Measurements from ENCODE around the gene YEATS2. TPM values are rescaled to one million over a fixed set of nuclear protein-coding genes. Genes with fewer than 3 reads are reported as not detected.
A peak's percentile ranks its signal among the peaks of the same experiment; 100 is the strongest.

The YEATS2 gene
- total and polyA plus RNA-seq, 4 donors, result 4.5 to 48.1 (median 17.8) TPM

DNA sequence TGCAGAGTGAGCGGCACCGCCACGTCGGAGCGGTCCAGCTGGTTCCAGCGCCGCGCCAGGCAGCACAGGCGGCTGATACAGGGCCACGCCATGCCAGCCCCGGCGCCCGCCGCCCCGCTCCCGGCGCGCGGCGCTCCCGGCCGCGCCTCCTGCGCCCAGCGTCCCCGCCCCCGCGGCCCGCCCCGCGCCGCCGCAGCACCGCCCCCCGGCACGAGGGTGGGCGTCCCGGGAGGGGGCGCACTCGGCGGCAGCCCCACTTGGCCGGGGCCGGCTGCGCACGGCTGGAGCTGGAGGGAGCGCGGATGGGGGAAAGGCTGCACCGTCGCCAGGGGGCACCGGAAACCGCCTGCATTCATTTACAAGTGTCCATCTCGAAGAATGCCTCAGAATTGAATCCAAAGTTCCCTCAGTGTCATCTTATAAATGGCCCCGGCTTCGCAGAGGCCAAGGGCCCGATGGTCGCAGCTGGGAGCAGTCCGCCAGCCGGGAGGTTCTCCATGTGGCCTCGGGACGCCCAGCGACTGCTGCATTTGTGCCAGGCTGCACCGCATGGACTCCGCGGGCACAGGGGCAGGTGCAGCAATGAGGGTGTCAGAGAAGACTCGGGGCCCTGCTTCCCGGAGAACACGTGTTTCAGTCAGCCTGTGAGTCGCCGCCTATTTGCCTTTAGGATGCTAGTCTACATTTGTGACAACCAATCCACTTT lies 128.0 kb downstream of the YEATS2 start, which contains the start of gene MAP6D1:
TSS of gene MAP6D1 (minus strand) at position 122 of the 706 bp plus-strand sequence. CDS start at position 92, 30 bp downstream.
- H3K4me1 ChIP-seq (ENCODE audit: control insufficient read depth in 1 of 2, insufficient read depth in 2 of 2, low read length in 2 of 2), result no peaks in the 10 kb centered on the region
- DNase-seq (peak in 1 of 2 donors; percentile 61), ATAC-seq (ENCODE audit: low FRiP score) (peak; percentile 40)
- H3K27ac ChIP-seq (ENCODE audit: low read depth in 1 of 2, low read length in 2 of 2), result no peak within 1 kb of the TSS
- no peaks in the 10 kb centered on the region for H3K9me3 ChIP-seq (ENCODE audit: control insufficient read depth, low read length)
- H3K27me3 ChIP-seq (ENCODE audit: control insufficient read depth in 1 of 2, insufficient read depth in 2 of 2, low read length in 1 of 2), result no peaks in the 10 kb centered on the region
- peak within 1 kb of the TSS; percentile 29 to 37 for H3K4me3 ChIP-seq (ENCODE audit: low read length in 2 of 2)
- 2 to 4% methylated on average over 60 to 69 of the region's 69 CpGs for WGBS, 2 donors
- peaks cover 0 to 1% of the 10 kb centered on the region in 2 donors for H3K36me3 ChIP-seq (ENCODE audit: control insufficient read depth in 1 of 2, insufficient read depth in 2 of 2, low read length in 1 of 2)
- intact Hi-C loops (cut with DNase I), result no loop called here

DNA sequence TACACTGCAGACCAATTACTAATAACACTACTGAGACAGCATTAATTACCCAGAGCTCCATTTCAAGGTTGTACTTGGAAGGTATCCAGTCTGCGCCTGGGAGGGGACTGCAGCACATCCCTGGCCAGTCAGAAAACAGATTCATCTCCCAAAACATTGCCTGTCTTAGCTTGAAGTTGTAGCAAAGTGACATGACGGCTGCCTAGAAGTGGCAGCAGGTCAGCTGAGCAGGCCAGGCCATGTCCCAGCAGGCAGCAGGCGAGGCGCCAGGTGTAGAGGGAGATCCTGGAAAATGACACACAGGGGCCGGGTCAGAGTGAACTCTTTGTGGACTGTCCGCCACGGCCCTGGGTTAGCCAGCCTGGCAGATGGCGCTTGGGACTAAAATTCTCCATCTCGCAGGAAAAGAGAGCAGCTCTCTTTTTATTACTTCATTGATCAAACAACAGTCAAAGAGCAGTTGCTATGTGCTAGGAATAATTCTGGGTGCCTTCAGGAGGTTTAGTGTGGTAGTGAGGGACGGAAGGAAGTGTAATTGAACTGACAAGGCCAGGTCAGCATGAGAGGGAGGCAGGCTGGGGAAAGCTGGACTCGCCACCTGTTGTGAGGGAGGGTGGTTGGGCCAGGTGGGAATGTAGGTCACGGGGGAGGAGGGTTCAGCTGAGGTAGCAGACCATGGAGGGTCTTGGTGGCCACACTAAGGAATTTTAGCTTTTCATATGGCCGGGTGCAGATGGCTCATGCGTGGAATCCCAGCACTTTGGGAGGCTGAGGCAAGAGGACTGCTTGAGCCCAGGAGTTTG lies 129.1 kb downstream of the YEATS2 start:
- Histone ChIP-seq H3K27ac (ENCODE audit: low read depth in 1 of 2, low read length in 2 of 2) (no peak overlapping the region), H3K36me3 (ENCODE audit: control insufficient read depth in 1 of 2, insufficient read depth in 2 of 2, low read length in 1 of 2) (peaks cover 0 to 1% of the 10 kb centered on the region in 2 donors), H3K4me3 (ENCODE audit: low read length in 2 of 2) (no peak overlapping the region), H3K9me3 (ENCODE audit: control insufficient read depth, low read length) (no peaks in the 10 kb centered on the region), H3K27me3 (ENCODE audit: control insufficient read depth in 1 of 2, insufficient read depth in 2 of 2, low read length in 1 of 2) (no peaks in the 10 kb centered on the region), H3K4me1 (ENCODE audit: control insufficient read depth in 1 of 2, insufficient read depth in 2 of 2, low read length in 2 of 2) (no peaks in the 10 kb centered on the region)
- WGBS, 2 donors, result 90 to 92% methylated on average over 14 of the region's 14 CpGs
- intact Hi-C loops (cut with DNase I), result no loop called here
- ATAC-seq (ENCODE audit: low FRiP score) (no peak), DNase-seq (no peak)

DNA sequence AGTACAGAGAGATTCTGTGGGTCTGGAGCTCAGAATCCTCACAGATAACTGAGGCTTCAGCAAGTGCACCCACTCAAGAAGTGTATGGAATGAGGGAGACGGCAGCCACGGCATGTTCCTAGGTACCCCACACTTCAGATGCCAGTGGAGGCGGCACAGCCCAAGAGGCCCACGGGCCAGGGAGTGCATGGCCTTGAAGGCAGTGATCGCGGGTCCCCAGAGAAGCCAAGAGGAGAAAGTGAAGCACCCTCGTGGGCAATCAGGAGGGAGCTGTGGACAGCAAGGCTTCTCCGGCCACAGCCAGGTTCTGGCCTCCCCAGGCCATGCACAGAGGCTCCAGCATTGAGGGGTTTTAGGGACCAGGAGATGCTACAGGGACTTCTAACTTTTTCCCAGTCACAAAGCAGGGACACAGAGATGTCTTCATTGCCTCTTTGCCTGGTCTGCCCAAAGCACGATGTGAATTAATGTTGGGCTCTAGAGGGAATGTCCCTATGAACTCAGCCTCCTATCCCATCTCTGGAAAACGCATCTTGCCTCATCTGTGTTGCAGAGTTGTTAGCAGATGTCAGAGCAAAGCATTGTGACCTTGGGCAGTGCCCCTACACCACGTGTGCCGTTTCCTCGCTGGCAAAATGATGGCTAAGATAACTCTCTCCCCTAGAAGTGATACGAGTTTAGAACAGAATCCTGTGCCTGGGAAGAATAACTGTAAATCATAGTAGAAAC lies 130.4 kb downstream of the YEATS2 start:
- no peaks in the 10 kb centered on the region for H3K9me3 ChIP-seq (ENCODE audit: control insufficient read depth, low read length)
- intact Hi-C loops (cut with DNase I), result no loop called here
- no peak for ATAC-seq (ENCODE audit: low FRiP score)
- WGBS, 2 donors, result 75 to 86% methylated on average over 14 of the region's 14 CpGs
- peaks cover 0 to 7% of the 10 kb centered on the region in 2 donors for H3K36me3 ChIP-seq (ENCODE audit: control insufficient read depth in 1 of 2, insufficient read depth in 2 of 2, low read length in 1 of 2)
- no peak for DNase-seq
- no peaks in the 10 kb centered on the region for H3K4me1 ChIP-seq (ENCODE audit: control insufficient read depth in 1 of 2, insufficient read depth in 2 of 2, low read length in 2 of 2)
- H3K27me3 ChIP-seq (ENCODE audit: control insufficient read depth in 1 of 2, insufficient read depth in 2 of 2, low read length in 1 of 2), result no peaks in the 10 kb centered on the region
- no peak overlapping the region for H3K27ac ChIP-seq (ENCODE audit: low read depth in 1 of 2, low read length in 2 of 2)
- no peak overlapping the region for H3K4me3 ChIP-seq (ENCODE audit: low read length in 2 of 2)

DNA sequence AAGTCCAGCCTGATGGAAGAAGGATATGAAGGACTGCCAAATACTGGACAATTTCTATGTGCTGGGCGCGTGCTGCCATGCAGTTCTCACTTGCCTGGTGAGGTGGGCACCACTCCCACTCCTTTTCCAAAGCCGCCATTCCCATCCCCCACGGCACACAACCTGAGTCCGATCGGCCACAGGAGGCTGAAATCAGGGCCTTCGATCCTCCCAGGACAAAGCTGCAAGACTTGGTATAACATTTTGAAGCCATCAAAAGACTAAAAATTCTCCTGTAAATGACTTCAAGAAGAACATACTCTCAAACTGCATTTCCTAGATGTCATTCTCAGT lies 130.9 kb downstream of the YEATS2 start:
- no peaks in the 10 kb centered on the region for H3K4me1 ChIP-seq (ENCODE audit: control insufficient read depth in 1 of 2, insufficient read depth in 2 of 2, low read length in 2 of 2)
- no peak overlapping the region for H3K4me3 ChIP-seq (ENCODE audit: low read length in 2 of 2)
- ATAC-seq (ENCODE audit: low FRiP score) (no peak), DNase-seq (no peak)
- H3K36me3 ChIP-seq (ENCODE audit: control insufficient read depth in 1 of 2, insufficient read depth in 2 of 2, low read length in 1 of 2), result peaks cover 0 to 9% of the 10 kb centered on the region in 2 donors
- intact Hi-C loops (cut with DNase I), result no loop called here
- no peak overlapping the region for H3K27ac ChIP-seq (ENCODE audit: low read depth in 1 of 2, low read length in 2 of 2)
- no peaks in the 10 kb centered on the region for H3K9me3 ChIP-seq (ENCODE audit: control insufficient read depth, low read length)
- WGBS, 2 donors, result 85 to 91% methylated on average over 7 of the region's 7 CpGs
- no peaks in the 10 kb centered on the region for H3K27me3 ChIP-seq (ENCODE audit: control insufficient read depth in 1 of 2, insufficient read depth in 2 of 2, low read length in 1 of 2)

DNA sequence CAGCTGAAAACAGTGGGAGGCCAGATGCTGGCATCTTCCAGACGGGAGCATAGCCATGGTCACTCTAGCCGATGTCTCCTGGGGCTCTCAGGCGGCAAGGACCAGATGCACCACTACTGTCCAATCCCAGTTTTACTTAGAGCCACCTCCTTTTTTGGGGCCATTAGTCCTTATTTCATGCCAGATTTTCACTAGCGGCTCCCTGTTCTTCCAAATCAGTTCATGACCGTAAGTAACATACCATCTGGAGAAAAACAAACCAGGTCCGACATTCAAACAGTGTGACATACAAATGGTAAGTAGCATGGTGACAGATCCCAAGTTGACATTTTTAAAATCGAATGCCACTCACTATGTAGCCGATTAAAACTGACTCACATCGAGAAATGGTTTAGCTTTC lies 131.9 kb downstream of the YEATS2 start:
- Histone ChIP-seq H3K27me3 (ENCODE audit: control insufficient read depth in 1 of 2, insufficient read depth in 2 of 2, low read length in 1 of 2) (no peaks in the 10 kb centered on the region), H3K4me1 (ENCODE audit: control insufficient read depth in 1 of 2, insufficient read depth in 2 of 2, low read length in 2 of 2) (no peaks in the 10 kb centered on the region), H3K4me3 (ENCODE audit: low read length in 2 of 2) (no peak overlapping the region), H3K27ac (ENCODE audit: low read depth in 1 of 2, low read length in 2 of 2) (no peak overlapping the region), H3K9me3 (ENCODE audit: control insufficient read depth, low read length) (no peaks in the 10 kb centered on the region), H3K36me3 (ENCODE audit: control insufficient read depth in 1 of 2, insufficient read depth in 2 of 2, low read length in 1 of 2) (peaks cover 0 to 9% of the 10 kb centered on the region in 2 donors)
- intact Hi-C loops (cut with DNase I), result no loop called here
- no peak for ATAC-seq (ENCODE audit: low FRiP score)
- WGBS, 2 donors, result 90 to 91% methylated on average over 9 of the region's 9 CpGs
- no peak for DNase-seq

DNA sequence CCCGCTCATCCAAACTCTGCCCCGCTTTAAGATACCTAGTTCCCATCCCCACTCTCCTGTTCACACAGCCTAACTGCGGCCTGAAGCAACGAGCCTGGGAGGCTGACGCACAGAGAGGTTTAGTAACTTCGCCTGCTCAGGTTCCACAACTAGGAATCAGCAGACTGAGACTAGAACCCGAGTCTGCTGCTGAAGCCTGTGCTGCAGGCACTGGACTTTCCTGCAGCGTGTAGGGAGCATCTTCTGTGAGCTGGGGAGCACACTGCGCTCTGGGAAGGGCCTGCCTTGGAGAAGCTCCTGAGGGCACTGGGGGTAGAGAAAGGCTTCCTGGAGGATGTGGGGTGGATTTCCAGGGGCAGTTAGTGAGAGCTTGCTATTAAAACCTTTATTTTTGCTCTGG lies 132.6 kb downstream of the YEATS2 start:
- Histone ChIP-seq H3K9me3 (ENCODE audit: control insufficient read depth, low read length) (no peaks in the 10 kb centered on the region), H3K4me1 (ENCODE audit: control insufficient read depth in 1 of 2, insufficient read depth in 2 of 2, low read length in 2 of 2) (no peaks in the 10 kb centered on the region), H3K36me3 (ENCODE audit: control insufficient read depth in 1 of 2, insufficient read depth in 2 of 2, low read length in 1 of 2) (peaks cover 0 to 9% of the 10 kb centered on the region in 2 donors), H3K27ac (ENCODE audit: low read depth in 1 of 2, low read length in 2 of 2) (no peak overlapping the region), H3K27me3 (ENCODE audit: control insufficient read depth in 1 of 2, insufficient read depth in 2 of 2, low read length in 1 of 2) (no peaks in the 10 kb centered on the region), H3K4me3 (ENCODE audit: low read length in 2 of 2) (no peak overlapping the region)
- ATAC-seq (ENCODE audit: low FRiP score) (no peak), DNase-seq (no peak)
- WGBS, 2 donors, result 94 to 95% methylated on average over 9 of the region's 9 CpGs
- intact Hi-C loops (cut with DNase I), result no loop called here

DNA sequence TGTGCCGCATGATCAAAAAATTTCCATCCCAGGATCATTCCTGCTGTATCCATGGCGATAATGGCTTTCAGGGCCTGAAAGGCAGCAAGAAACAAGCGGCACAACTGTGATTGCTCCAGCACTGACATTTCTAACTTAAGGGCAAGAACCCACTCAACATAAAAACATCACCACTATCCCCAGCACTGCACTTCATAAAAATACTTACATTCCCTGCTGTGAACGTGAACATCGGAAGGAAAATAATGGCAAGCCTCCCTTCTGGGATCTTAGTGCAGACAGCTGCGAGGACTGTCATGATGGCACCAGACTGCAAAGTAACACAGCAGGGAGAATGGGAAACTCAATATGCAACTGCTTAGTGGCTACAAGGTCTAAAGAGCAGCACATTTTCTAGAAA lies 135.9 kb downstream of the YEATS2 start:
- ATAC-seq (ENCODE audit: low FRiP score), result no peak
- WGBS, 2 donors, result 90 to 92% methylated on average over 6 of the region's 6 CpGs
- Histone ChIP-seq H3K4me1 (ENCODE audit: control insufficient read depth in 1 of 2, insufficient read depth in 2 of 2, low read length in 2 of 2) (no peaks in the 10 kb centered on the region), H3K36me3 (ENCODE audit: control insufficient read depth in 1 of 2, insufficient read depth in 2 of 2, low read length in 1 of 2) (peaks cover 0 to 10% of the 10 kb centered on the region in 2 donors), H3K9me3 (ENCODE audit: control insufficient read depth, low read length) (no peaks in the 10 kb centered on the region), H3K27ac (ENCODE audit: low read depth in 1 of 2, low read length in 2 of 2) (no peak overlapping the region), H3K4me3 (ENCODE audit: low read length in 2 of 2) (no peak overlapping the region), H3K27me3 (ENCODE audit: control insufficient read depth in 1 of 2, insufficient read depth in 2 of 2, low read length in 1 of 2) (no peaks in the 10 kb centered on the region)
- intact Hi-C loops (cut with DNase I), result no loop called here
- no peak for DNase-seq

DNA sequence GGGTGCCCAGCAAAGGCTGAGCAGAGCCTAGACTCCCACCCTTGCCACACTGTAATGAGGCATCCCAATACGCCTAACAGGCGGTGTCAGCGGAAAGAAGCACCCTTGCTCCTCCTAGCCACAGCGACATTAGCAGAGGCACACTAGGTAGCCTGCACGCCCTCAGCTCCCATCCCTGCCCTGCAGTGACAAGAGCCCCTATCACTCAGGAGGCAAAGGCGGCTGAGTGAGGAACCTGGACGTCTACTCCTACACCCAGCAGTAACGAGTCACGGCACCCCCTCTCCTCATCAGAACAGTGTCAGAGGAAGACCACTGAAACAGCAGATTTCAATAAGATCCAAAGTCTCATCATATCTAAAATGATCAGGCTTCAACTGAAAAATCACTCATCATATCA lies 139.8 kb downstream of the YEATS2 start:
- no peaks in the 10 kb centered on the region for H3K9me3 ChIP-seq (ENCODE audit: control insufficient read depth, low read length)
- H3K4me1 ChIP-seq (ENCODE audit: control insufficient read depth in 1 of 2, insufficient read depth in 2 of 2, low read length in 2 of 2), result no peaks in the 10 kb centered on the region
- peaks cover 0 to 9% of the 10 kb centered on the region in 2 donors for H3K36me3 ChIP-seq (ENCODE audit: control insufficient read depth in 1 of 2, insufficient read depth in 2 of 2, low read length in 1 of 2)
- no peak overlapping the region for H3K27ac ChIP-seq (ENCODE audit: low read depth in 1 of 2, low read length in 2 of 2)
- ATAC-seq (ENCODE audit: low FRiP score), result no peak
- DNase-seq, result no peak
- H3K27me3 ChIP-seq (ENCODE audit: control insufficient read depth in 1 of 2, insufficient read depth in 2 of 2, low read length in 1 of 2), result no peaks in the 10 kb centered on the region
- intact Hi-C loops (cut with DNase I), result no loop called here
- H3K4me3 ChIP-seq (ENCODE audit: low read length in 2 of 2), result no peak overlapping the region
- WGBS, 2 donors, result 92 to 95% methylated on average over 9 of the region's 9 CpGs

Measured in aorta (tissue), 5 donors.